T1000 (cell line): Measurements from ENCODE around the gene NRAP.

Source experiments
- DNase-seq: peaks from one replicate; lab custom pipeline; 2025; ENCODE audit warnings: mixed read lengths; lab: John Stamatoyannopoulos, UW

The NRAP gene

GRCh38 chr10:113605268-113605978 is 58.4 kb downstream of the NRAP start:
- no peak for DNase-seq

- DNase-seq = no peak
These were observed 59.3 kb downstream of the NRAP start for GRCh38 chr10:113604572-113604971.

- DNase-seq = no peak
These were observed 60.6 kb downstream of the NRAP start for GRCh38 chr10:113603057-113603777.

GRCh38 chr10:113600569-113600968 is 63.3 kb downstream of the NRAP start:
- DNase-seq = no peak

- DNase-seq = no peak
These were observed 69.2 kb downstream of the NRAP start for GRCh38 chr10:113594652-113595051.

- no peak for DNase-seq
These were observed 71.5 kb downstream of the NRAP start for GRCh38 chr10:113592380-113592779.

- no peak for DNase-seq
These were observed 73.3 kb downstream of the NRAP start for GRCh38 chr10:113590581-113590980.

GRCh38 chr10:113589201-113589770 is 74.6 kb downstream of the NRAP start:
- DNase-seq = no peak

- DNase-seq = no peak
These were observed 77.9 kb downstream of the NRAP start for GRCh38 chr10:113585949-113586348.

- DNase-seq = no peak
These were observed 80.3 kb downstream of the NRAP start for GRCh38 chr10:113583571-113583970.

- DNase-seq = no peak
These were observed 82.7 kb downstream of the NRAP start for GRCh38 chr10:113581092-113581491.

- DNase-seq = no peak
These were observed 85.1 kb downstream of the NRAP start for GRCh38 chr10:113578773-113579172.

- no peak for DNase-seq
These were observed 87.0 kb downstream of the NRAP start for GRCh38 chr10:113576852-113577251.

GRCh38 chr10:113573368-113573767 is 90.5 kb downstream of the NRAP start:
- no peak for DNase-seq

- DNase-seq = no peak
These were observed 91.1 kb downstream of the NRAP start for GRCh38 chr10:113572520-113573290.

- no peak for DNase-seq
These were observed 94.3 kb downstream of the NRAP start for GRCh38 chr10:113569576-113569975.

- DNase-seq = no peak
These were observed 97.0 kb downstream of the NRAP start for GRCh38 chr10:113566888-113567287.

GRCh38 chr10:113565364-113565763 is 98.5 kb downstream of the NRAP start:
- no peak for DNase-seq

- no peak for DNase-seq
These were observed 100.3 kb downstream of the NRAP start for GRCh38 chr10:113563306-113564088.

- no peak for DNase-seq
These were observed 101.1 kb downstream of the NRAP start for GRCh38 chr10:113562704-113563103.

- no peak for DNase-seq
These were observed 101.8 kb downstream of the NRAP start for GRCh38 chr10:113562069-113562468.

GRCh38 chr10:113561214-113561613 is 102.6 kb downstream of the NRAP start:
- DNase-seq = no peak
